DOHH2 (cell line): Measurements from ENCODE around the gene ZW10.

Experiments used
- H3F3A ChIP-seq: fragments of 200-600 bp; sonication (generic), shearing (Covaris generic); 2 replicates; pipeline ENCODE4 v1.6.0; 2016; ENCODE audit warnings: antibody characterized with exemption, mild to moderate bottlenecking; ENCODE audit not compliant: control insufficient read depth, insufficient read depth
- H3K27ac ChIP-seq: fragments of 200-600 bp; sonication (generic); 2 replicates; pipeline ENCODE4 v1.5.1; 2014; ENCODE audit warnings: low read depth, mild to moderate bottlenecking, low read length, moderate library complexity
- H3K27me3 ChIP-seq: fragments of 200-600 bp; sonication (generic); 2 replicates; pipeline ENCODE4 v1.6.1; 2014; ENCODE audit warnings: mild to moderate bottlenecking, low read length, mixed read lengths; ENCODE audit not compliant: control insufficient read depth
- H3K36me3 ChIP-seq: fragments of 200-600 bp; sonication (generic); 2 replicates; pipeline ENCODE4 v1.6.1; 2014; ENCODE audit warnings: mild to moderate bottlenecking, low read length, moderate library complexity, mixed read lengths; ENCODE audit not compliant: control insufficient read depth
- H3K4me1 ChIP-seq: fragments of 200-600 bp; sonication (generic); 2 replicates; pipeline ENCODE4 v1.6.1; 2014; ENCODE audit warnings: mild to moderate bottlenecking, low read length, mixed read lengths; ENCODE audit not compliant: control insufficient read depth
- H3K4me2 ChIP-seq: fragments of 200-600 bp; sonication (generic); 2 replicates; pipeline ENCODE4 v1.6.0; 2014; ENCODE audit warnings: mild to moderate bottlenecking, low read length, moderate library complexity
- H3K4me3 ChIP-seq: fragments of 200-600 bp; sonication (generic); 2 replicates; pipeline ENCODE4 v1.5.1; 2014; ENCODE audit warnings: mild to moderate bottlenecking, low read length, mixed read lengths
- H3K79me2 ChIP-seq: fragments of 200-600 bp; sonication (generic); 2 replicates; pipeline ENCODE4 v1.6.1; 2014; ENCODE audit warnings: mild to moderate bottlenecking, low read length, mixed read lengths; ENCODE audit not compliant: control insufficient read depth
- H3K9me2 ChIP-seq: fragments of 200-600 bp; sonication (generic); replicated peaks from 2 replicates; pipeline ENCODE4 v1.6.1; 2014; ENCODE audit warnings: mild to moderate bottlenecking, low read length, mixed read lengths; ENCODE audit not compliant: control insufficient read depth
- H3K9me3 ChIP-seq: fragments of 200-600 bp; sonication (generic); 2 replicates; pipeline ENCODE4 v1.6.1; 2014; ENCODE audit warnings: antibody characterized with exemption, low read length, mixed read lengths; ENCODE audit not compliant: control insufficient read depth, insufficient read depth
- H4K20me1 ChIP-seq: fragments of 200-600 bp; sonication (generic); 2 replicates; pipeline ENCODE4 v1.6.0; 2014; ENCODE audit warnings: low read depth, mild to moderate bottlenecking, antibody characterized with exemption, low read length, moderate library complexity; ENCODE audit not compliant: control insufficient read depth, insufficient read depth
- EZH2phosphoT487 ChIP-seq: fragments of 200-600 bp; sonication (generic); IDR thresholded peaks from 2 replicates; pipeline ENCODE4 v1.6.1; 2017; ENCODE audit warnings: borderline replicate concordance, mild to moderate bottlenecking, antibody characterized with exemption, low read length, moderate library complexity, mixed read lengths
- TF ChIP-seq, protein P1 (sequence below): fragments of 200-600 bp; sonication (generic); IDR thresholded peaks from one replicate; pipeline ENCODE4 v1.5.1; 2014; ENCODE audit warnings: antibody characterized with exemption, mild to moderate bottlenecking, low read depth, low read length; ENCODE audit not compliant: poor library complexity, severe bottlenecking

Gene ZW10

DNA sequence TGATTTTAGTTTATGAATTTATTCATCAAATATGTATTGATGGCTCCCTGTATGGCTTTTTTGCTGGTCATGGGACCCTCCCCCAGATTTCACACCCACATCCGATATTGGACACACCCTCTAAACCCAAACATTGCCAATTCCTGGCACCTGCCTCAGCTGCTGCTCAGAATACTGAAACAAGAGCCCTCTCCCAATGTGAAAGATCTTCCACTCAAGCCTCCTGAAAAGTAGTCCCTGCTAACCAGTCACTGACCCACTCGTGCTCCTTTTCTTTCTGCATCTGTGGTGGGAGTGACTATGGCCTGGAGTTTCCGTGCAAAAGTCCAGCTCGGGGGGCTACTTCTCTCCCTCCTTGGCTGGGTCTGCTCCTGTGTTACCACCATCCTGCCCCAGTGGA lies 6.0 kb upstream of the ZW10 start, which contains the start of gene CLDN25:
Gene CLDN25 (plus strand): TSS at position 301 of the 400 bp plus-strand sequence. CDS start 0 bp downstream, at position 301.
- Histone ChIP-seq H3K9me2 (no peaks in the 10 kb centered on the region), H3F3A (no peaks in the 10 kb centered on the region), H4K20me1 (no peaks in the 10 kb centered on the region), H3K27me3 (peaks cover 15% of the 10 kb centered on the region; the same call in 1 of the 2 replicates), H3K36me3 (no peaks in the 10 kb centered on the region), H3K4me1 (peaks cover 3% of the 10 kb centered on the region), H3K4me3 (no peak within 1 kb of the TSS), H3K4me2 (no peak within 1 kb of the TSS), H3K79me2 (no peaks in the 10 kb centered on the region), H3K9me3 (no peaks in the 10 kb centered on the region), H3K27ac (no peak within 1 kb of the TSS)
- no peak for TF ChIP-seq EZH2phosphoT487
- TF ChIP-seq, protein P1, sequence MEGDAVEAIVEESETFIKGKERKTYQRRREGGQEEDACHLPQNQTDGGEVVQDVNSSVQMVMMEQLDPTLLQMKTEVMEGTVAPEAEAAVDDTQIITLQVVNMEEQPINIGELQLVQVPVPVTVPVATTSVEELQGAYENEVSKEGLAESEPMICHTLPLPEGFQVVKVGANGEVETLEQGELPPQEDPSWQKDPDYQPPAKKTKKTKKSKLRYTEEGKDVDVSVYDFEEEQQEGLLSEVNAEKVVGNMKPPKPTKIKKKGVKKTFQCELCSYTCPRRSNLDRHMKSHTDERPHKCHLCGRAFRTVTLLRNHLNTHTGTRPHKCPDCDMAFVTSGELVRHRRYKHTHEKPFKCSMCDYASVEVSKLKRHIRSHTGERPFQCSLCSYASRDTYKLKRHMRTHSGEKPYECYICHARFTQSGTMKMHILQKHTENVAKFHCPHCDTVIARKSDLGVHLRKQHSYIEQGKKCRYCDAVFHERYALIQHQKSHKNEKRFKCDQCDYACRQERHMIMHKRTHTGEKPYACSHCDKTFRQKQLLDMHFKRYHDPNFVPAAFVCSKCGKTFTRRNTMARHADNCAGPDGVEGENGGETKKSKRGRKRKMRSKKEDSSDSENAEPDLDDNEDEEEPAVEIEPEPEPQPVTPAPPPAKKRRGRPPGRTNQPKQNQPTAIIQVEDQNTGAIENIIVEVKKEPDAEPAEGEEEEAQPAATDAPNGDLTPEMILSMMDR, result no peak

DNA sequence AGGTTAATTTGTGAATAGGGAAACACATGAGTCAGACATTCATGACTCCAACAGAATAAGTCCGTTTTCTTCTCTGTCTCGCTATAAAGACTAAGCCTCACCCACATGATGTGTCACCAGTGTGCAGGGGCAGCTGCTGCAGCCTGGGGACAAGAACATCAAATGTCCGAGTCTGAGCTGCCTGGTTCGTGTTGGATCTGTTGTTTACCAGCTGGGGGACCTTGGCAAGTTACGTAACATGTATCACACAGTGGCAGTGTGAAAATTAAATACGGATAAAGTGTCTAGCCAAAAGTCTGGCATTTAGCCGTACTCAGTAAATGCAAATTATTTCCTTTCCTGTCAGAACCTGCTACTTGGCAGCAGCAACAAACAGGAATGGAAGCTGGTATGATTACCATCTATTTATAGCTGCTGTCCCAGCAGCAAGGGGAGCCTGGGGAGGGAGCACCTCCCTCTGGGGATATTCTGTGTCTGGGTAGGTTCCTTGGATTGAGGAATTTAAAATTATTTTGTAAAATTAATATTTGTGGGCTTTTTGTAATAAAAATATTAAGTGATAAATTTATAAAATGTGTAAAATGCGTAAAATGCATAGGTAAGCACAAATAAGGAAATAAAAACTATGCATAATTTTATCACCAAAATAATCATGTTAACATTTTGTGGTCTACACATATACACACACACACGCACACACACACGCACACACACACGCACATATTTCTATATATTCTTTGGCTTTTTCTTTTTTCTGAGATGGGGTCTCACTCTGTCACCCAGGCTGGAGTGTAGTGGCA lies 4.8 kb upstream of the ZW10 start:
- H3K9me2 ChIP-seq, result no peaks in the 10 kb centered on the region
- TF ChIP-seq, protein P1, result no peak
- TF ChIP-seq EZH2phosphoT487, result no peak
- no peaks in the 10 kb centered on the region for H4K20me1 ChIP-seq
- peaks cover 3% of the 10 kb centered on the region for H3K79me2 ChIP-seq
- no peak overlapping the region for H3K4me2 ChIP-seq
- H3K27ac ChIP-seq, result no peak overlapping the region
- no peaks in the 10 kb centered on the region for H3K36me3 ChIP-seq
- H3F3A ChIP-seq, result no peaks in the 10 kb centered on the region
- H3K4me1 ChIP-seq, result peaks cover 8% of the 10 kb centered on the region
- H3K4me3 ChIP-seq, result no peak overlapping the region
- peaks cover 15% of the 10 kb centered on the region; the same call in 1 of the 2 replicates for H3K27me3 ChIP-seq
- no peaks in the 10 kb centered on the region for H3K9me3 ChIP-seq

DNA sequence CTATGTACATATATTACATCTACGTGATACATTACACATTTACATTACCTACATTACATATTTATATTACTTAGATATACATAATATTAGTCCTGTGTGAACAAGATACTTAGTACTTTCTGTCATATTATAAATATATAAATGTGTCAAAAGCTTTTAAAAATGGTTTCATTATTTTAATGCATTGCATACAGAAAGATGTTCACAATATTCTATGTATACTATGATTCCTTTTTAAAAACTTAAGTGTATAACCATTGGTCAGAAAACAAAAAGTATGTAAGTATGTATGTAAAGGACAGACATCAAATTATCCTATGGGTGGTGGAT lies 647 bp upstream of the ZW10 start:
- H3K27me3 ChIP-seq, result peaks cover 3% of the 10 kb centered on the region; the same call in 1 of the 2 replicates
- peak overlapping the region; percentile 77 for H3K4me3 ChIP-seq
- peaks cover 12% of the 10 kb centered on the region; the same call in 1 of the 2 replicates for H3K36me3 ChIP-seq
- H3K4me1 ChIP-seq, result peaks cover 16% of the 10 kb centered on the region
- peak overlapping the region; percentile 67 for H3K4me2 ChIP-seq
- no peaks in the 10 kb centered on the region for H3F3A ChIP-seq
- H3K79me2 ChIP-seq, result peaks cover 30% of the 10 kb centered on the region
- no peaks in the 10 kb centered on the region for H3K9me3 ChIP-seq
- peak overlapping the region; percentile 47; the same call in 1 of the 2 replicates for H3K27ac ChIP-seq
- no peak for TF ChIP-seq EZH2phosphoT487
- TF ChIP-seq, protein P1, result no peak
- no peaks in the 10 kb centered on the region for H3K9me2 ChIP-seq
- no peaks in the 10 kb centered on the region for H4K20me1 ChIP-seq
